AG08395 (cell line): Measurements from ENCODE around the gene SRSF10.
"Not testable (repeated sequence)": the region's sequence is repeated elsewhere in the genome, so short reads cannot be mapped to it uniquely, and the experiment has no call there.

ENCODE experiments used
- DNase-seq: peaks from one replicate; pipeline ENCODE4 v3.0.0; 2012; ENCODE audit warnings: mixed read lengths, low spot score

Gene SRSF10

DNA sequence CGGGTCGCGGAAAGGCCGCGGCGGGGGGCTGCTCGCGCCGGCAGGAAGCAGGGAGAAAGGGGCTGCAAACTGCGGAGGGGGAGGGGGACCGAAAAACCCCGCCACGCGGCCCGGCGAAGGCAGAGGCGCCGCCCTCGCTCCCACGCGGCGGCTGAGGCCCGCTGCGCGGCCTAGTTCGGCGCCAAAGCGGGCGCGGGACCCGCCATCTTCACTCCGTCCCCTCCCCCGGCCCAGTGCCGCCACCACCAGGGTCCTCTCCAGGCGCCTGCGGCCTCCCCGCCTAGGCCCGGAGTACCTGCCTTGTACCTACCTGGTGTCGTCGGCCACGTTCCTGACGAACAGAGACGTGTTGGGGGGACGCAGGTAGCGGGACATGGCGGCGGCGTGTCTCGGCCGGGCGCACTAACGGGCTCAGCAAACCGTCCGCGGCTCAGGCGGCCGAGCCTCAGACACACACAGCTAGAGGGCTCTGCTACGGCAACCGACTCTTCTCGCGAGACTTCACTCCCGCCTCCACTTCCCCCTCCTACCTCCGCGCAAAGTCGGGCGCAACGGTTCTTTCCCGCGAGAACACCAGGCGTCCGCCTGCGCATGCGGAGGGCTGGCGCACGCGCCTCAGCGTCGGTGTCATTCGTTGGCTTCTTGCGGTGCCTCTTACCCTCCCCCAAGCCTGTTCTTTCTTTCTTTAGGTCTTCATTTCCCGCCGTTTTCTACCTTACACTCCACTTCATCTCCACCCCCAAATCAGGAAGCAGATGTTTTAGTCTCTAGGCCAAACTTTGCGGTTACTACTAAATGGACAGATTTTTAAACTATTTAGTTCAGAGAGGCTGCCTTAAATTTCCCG, at the start of gene SRSF10:
Gene SRSF10, minus strand, starts transcription at position 447 of the 847 bp plus-strand sequence. Its CDS starts 72 bp downstream, at position 375.
- DNase-seq = peak; percentile 99

DNA sequence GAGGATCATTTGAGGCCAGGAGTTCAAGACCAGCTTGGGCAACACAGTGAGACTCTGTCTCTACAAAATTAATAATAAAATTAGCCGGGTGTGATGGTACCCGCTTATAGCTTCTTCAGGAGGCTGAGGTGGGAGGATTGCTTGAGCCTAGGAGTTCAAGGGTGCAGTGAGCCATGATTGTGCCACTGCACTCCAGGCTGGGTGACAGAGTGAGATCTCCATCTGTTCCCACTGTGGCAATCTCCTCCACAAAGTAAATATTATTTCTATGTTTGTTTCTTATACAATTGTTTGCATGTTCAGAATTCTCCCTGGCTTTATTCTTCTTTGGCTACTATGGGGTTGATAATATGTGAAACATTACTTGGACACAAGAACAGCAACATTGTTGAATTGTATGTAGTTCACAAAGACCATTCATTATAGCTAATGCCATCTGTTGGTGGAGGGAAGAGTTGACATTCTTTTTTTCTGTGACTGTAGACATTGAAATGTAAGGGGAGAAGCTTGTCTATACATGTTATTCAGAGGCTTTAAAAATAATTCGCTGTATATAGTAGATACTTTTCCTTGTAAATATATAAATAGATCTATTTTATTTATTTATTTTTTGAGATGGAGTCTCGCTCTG, 47.8 kb upstream of the SRSF10 start:
- DNase-seq = peak; percentile 58

- peak; percentile 86 for DNase-seq
Measured at GRCh38 chr1:24022581-24023361, 42.6 kb upstream of the SRSF10 start.

DNA sequence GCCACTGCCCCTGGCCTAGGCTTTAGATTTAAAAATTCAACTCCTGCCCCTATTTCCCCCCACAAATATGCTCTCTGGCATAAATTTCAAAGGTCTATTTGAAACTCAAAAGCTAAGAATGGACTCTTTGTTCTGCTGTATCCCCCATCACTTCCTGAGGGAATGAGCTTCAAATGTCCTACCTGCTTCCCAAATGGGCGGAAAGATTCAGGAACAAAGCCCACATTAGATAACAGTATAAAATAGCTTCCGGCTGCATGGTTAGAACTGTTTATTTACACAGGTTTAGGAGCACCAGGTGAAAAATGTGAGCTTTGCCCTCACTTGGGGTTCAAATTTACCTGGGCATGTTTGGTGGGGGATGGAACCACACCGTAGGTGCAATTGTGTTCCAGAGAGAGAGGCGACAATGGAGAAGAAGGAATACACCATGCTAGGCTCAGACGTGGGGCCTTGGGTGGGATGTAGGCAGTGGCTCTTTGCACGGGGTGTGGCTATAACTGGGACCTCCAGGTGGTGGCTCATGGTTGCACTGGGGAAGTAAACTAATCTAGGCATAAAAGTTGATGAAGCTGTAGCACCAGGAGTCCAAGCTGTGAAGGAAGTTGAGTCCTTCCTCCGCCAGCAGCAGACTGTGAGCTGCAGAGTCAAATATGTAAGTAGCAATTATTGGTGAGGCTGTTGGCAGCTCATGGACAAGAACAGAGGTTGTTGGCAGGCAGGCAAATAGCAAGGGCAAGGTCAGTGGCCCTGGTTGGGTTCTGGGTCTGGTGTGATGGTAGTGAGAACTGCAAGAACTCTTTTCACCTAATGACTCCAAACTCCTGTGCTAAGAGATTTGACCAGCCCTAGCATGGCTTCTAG, 41.5 kb upstream of the SRSF10 start:
- DNase-seq = no peak

DNA sequence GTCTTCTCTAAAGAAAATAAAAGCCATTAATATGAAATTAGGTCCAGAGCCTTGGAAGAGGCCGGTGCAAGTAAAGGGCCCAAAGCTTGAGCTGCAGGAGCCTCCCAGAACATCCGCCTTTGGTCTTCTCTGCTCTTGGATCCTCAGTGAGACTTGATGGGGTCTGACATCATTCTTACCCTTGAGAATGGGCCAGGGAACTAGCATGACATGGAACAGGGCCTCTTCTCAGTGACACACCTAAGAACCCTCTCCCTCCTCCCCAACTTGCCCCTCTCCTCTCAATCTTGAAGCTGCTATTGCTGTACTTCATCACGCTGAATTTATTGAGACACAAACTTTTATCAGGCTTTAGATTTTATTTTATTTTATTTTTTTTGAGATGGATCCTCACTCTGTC, 40.3 kb upstream of the SRSF10 start:
- DNase-seq = no peak

DNA sequence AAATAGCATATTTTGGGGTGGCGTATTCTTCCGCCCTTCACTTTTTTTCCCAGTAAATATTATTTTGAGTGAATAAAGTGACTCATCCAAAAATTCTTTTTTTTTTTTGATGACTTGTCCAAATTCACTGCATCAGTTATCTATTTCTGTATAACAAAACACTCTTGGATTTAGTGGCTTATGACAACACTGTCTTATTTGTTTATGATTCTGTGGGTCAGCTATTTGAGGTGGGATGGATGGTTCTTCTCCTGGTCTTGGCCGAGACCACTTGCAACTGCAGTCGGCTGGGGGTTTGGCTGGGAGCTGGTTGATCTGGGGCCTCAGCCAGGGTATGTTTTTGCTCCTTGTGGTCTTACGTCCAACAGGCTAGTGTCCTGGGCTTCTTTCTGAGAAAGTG, 39.9 kb upstream of the SRSF10 start:
- DNase-seq = no peak

DNA sequence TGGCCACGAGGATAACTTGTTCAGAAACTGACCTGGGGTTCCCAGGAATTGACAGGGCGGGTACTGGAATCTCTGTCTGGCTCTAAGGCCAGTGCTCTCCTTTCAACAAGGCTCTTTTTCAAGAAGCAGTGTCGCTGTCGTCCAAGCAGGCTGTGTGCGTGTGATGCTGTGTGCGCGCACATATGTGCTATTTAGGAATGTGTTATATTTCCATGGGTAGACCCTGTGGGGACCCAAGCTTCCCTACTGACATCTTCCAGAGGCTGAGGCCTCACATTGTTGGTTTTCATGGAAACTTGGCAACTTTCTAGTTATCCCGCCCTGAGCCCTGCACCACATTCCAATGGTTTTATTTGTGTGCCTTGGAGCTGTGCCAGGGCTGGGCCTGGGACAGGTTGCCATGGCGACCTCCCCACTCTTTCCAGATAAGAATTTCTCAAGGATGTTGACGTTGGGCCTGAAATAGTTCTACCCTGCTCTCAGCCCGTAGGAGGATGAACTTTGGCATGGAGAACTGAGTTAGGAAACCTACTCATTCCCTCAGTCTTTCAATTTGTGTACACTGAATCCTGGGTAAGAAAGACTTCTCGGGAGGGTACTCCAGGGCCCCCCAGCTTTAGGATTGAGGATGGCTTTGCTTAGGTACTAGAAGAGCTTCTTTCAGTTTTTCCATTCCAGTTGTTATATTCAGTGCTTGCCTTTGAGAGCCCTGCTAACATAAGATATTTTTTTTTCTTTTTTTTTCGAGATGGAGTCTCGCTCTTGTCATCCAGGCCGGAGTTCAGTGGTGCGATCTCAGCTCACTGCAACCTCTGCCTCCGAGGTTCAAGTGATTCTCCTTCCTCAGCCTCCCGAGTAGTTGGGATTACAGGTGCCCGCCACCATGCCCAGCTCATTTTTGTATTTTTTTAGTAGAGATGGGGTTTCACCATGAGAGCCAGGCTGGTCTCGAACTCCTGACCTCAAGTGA, 38.8 kb upstream of the SRSF10 start:
- peak; percentile 97 for DNase-seq

- DNase-seq = peak; percentile 57
Measured at GRCh38 chr1:24015221-24016210, 35.4 kb upstream of the SRSF10 start.

GRCh38 chr1:24012878-24013277, 32.8 kb upstream of the SRSF10 start:
- not testable (repeated sequence) for DNase-seq

DNA sequence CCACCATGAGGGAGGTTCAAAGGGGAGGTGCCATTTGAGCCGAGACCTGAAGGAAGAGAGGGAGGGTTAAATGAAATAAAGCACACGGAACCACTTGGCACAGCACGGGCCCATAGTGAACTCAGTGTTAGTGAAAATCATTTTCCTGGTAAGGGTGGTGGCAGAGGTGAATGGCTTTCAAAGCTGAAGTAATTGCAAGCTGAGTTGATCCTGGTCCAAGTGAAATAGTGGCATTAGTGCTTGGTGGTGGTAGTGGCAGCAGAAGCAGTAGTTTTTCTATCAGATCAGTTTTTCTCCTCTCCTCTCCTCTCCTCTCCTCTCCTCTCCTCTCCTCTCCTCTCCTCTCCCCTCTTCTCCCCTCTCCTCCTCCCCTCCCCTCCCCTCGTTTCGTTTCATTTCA, 30.5 kb upstream of the SRSF10 start:
- DNase-seq = no peak

- peak; percentile 43 for DNase-seq
Measured at GRCh38 chr1:24009406-24009805, 29.3 kb upstream of the SRSF10 start.

- DNase-seq = peak; percentile 27
Measured at GRCh38 chr1:24008574-24009184, 28.6 kb upstream of the SRSF10 start.

DNA sequence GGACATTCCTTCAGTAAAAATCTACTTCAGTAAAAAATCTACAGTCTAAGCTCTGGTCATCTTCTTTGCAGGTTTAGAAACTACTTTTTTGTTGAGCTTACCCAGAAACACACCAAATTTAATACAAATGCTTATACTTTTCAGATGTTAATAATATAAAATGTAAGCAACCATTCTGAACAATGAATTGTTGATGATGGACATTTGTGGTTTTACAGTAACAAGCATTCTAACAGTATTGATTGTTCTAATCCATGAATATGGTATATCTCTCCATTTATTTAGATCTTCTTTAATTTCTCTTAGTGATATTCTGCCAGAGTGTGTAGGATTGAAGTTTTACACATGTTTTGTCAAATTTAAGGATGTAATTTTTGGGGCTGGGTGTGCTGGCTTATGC, 27.0 kb upstream of the SRSF10 start:
- no peak for DNase-seq

- DNase-seq = no peak
Measured at GRCh38 chr1:24005163-24005562, 25.0 kb upstream of the SRSF10 start.

DNA sequence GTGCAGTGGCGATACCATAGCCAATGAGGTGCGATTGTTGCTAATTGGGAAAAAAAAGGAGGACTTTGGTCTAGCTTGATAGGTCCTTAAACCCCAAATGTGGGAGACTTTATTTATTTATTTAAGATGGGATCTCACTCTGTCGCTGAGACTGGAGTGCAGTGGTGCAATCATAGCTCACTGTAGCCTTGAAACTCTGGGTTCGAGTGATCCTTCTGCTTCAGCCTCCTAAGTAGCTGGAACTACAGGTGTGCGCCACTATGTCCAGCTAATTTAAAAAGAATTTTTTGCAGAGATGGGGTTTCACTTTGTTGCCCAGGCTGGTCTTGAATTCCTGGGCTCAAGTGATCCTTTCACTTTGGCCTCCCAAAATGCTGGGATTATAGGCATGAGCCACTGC, 24.0 kb upstream of the SRSF10 start:
- no peak for DNase-seq

- peak; percentile 67 for DNase-seq
Measured at GRCh38 chr1:24003331-24003972, 23.3 kb upstream of the SRSF10 start.

DNA sequence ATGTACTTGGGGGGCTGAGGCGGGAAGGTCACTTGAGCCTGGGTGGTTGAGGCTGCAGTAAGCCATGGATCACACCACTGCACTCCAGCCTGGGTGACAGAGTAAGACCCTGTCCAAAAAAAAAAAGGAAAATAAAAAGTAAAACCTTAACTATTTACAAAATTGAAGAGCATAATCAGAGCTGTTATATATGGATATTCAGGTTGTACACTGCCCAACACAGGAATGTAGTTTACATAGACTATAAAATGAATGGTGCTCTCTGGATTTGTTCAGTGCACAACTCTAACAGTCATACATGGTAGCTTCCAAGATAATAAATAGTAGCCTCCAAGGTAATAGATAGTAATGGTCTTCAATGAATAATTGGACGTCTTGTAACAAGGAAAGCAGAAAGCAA, 22.6 kb upstream of the SRSF10 start:
- DNase-seq = no peak

GRCh38 chr1:23999156-23999671, 19.1 kb upstream of the SRSF10 start:
- DNase-seq = no peak
